CD4-positive, alpha-beta T cell treated with Interleukin-12 subunit alpha and Interleukin-12 subunit beta, for 1 hour (primary cell): Measurements from ENCODE around the gene CCDC197.
A peak's percentile ranks its signal among the peaks of the same experiment; 100 is the strongest.

Source experiments
- DNase-seq: peaks from one replicate; pipeline ENCODE4 v3.0.0-alpha.2; 2020

The CCDC197 gene

DNA sequence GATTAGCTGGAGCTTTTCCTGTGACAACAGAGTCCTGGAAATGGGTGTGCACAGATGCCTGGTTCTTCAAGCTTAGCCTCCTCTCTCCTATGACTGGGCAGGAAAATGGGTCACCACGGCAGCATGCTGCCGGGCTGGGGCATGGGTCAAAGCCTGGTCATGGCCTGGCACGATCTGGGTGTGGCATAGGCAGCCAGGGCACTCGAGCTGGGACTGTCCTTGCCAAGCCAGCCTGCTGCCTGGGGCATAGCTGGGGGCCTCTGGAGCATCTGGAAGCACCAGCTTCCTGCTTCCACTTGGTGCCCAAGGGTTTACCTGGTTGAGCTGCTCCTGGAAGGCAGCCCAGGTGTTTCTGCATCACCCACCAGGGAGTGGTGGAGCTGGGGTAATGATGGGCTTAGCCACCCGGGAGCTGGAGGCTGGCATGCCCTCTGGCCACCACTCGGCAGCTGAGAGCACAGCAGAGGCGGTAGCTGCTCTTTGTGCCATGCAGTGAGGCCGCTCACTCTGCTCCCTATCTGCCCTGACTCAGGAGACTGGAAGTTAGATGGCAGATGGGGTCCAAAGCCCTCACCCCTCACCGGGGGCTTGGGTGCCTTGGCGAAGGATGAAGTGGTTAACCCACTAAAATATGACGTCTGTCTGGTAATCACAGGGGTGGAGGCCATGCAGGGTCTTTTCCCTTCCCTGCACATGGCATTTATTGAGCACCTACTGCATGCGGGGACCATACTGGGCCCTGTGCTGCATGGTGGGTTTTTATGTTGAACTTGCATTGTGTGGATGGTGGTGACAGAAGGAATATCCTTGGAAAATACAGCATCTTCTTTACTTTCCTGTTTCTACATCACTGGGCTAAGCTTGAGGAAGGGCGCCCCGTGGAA, 30.7 kb downstream of the CCDC197 start:
- no peak for DNase-seq

DNA sequence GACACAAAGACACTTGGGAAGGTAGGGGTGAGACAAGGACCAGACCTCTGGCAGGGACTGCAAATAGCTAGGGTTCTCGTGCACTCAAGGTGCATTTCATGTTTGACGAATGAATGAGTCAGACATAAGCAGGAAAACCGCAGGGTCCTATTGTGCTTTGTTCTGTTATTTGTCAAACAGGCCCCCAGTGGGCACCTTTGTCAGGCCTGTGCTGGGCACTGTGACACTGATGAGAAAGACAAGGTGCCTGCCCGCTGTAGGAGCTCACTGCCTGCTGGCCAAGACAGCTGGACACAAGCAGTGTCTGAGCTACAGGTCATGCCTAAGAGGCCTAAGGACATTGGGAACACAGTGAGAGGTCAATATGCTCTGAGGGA, 31.3 kb downstream of the CCDC197 start:
- DNase-seq, result no peak

DNA sequence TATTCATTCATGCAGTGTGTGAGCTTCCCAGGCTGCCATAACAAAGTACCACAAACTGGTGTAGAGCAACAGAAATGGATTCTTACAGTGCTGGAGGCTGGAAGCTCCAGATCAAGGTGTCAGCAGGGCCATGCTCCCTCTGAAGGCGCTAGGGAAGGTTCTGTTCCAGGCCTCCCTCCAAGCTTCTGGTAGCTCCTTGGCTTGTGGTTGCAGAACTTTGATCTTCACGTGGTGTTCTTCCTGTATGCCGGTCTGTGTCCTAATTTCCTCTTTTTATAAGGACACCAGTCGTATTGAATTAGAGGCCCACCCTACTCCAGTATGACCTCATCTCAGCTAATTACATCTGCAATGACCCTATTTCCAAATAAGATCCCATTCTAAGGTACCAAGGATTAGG, 32.2 kb downstream of the CCDC197 start:
- DNase-seq, result no peak

DNA sequence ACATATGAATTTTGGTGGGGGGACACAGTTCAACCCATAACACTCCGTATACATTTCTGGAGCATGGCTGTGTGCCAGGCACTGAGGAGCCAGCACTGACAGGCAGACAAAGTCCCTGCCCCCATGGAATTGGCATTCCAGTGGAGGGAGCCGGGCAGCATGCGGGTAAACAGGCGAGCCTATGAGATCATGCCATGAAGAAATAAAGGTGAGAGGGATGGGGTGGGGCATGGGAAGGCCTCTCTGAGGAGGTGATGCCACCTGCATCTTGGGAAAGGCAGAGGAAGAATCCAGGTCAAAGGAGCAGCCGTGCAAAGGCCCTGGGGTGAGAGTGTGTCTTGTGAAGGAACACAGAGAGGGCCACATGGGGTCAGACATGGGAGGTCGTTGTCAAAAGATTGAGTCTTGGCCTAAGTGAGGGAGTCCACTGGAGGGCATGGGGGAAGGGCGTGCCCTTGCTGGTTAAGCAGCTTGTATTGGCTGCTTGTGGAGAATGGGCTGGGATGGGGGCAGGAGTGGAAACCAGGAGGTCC, 32.6 kb downstream of the CCDC197 start:
- DNase-seq, result no peak

DNA sequence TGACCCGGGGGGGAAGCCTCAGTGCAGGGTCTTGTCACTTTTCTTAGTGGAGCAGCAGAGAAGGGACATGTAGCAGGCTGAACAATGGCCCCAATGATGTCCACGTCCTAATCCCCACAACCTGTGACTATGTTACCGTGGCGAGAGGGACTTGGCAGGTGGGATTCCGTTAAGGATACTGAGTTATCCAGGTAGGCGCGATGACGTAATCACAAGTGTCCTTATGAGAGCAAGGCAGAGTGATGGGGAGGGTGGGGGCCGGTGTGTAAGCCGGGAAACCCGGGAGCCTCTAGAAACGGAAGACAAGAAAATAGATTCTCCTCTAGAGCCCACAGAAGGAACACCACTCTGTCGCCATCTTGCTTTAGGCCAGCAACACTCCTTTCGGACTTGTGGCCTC, 33.5 kb downstream of the CCDC197 start:
- DNase-seq, result no peak

DNA sequence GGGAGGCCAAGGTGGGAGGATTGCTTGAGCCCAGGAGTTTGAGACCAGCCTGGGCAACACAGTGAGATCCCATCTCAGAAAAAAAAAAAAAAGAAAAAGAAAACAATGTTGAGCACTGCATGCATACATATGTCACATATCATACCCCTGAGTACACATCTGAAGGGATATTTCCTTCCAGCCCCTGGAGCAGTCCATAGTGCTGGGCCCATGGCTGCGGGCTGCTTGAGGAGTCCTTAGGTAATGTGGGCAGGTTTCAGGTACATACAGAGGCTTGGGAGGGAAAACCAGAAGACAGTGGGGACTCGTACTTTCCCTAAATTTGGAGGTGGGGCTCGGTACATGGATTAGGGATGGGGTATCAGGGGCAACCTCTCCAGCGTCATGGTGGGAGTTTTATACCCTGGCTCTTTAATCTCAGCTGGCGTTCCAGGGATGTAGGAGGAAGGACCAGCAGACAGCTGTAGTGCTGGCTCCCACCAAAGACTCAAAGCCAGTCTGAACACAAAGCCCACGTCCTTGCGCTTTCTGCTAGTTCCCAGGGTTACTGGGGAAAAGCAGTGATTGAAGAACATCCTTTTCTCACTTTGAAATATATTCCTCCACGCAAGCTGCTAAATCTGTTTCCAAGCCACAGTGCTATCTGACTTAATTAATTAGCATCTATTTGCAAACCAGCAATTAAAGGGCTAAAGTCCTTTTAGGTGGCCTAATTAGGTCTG, 34.2 kb downstream of the CCDC197 start:
- no peak for DNase-seq

DNA sequence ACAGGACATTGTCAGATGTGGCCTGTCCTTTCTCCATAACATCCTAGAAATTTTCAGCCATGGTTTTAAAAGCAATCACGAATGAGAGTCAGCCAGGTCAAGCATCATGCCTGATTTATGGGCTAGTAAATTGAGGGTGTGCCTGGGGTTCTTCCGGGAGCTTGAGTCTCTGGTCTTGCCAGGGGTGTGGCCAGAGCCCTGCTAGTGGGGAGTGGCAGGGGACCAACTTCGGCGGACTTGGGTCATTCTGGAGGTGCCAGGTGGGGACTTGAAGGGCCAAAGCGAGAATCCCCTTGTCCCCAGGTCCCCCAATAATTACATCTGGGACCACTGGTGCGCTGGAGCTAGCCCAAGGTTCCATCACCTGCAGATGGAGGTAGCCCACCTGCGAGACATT, 34.8 kb downstream of the CCDC197 start:
- no peak for DNase-seq

DNA sequence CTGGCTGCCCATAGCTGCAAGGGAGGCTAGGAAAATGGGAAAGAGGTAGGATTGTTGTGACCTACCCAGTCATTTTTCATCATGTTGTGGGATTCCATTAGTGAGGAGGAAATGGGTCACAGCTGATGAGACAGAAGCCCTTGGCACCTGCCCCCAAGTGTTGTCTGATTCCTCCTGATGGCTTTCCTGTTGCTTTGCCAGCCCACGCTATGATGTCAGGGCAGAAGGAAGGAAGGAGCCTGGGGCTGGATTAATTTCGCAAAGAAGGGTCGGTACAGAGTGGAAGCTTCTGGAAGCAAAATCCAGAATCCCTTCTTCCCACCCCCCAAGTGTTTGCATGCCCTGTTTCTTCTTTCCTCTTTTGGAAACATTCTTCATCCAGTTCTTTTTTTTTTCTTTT, 37.8 kb downstream of the CCDC197 start:
- DNase-seq, result no peak

DNA sequence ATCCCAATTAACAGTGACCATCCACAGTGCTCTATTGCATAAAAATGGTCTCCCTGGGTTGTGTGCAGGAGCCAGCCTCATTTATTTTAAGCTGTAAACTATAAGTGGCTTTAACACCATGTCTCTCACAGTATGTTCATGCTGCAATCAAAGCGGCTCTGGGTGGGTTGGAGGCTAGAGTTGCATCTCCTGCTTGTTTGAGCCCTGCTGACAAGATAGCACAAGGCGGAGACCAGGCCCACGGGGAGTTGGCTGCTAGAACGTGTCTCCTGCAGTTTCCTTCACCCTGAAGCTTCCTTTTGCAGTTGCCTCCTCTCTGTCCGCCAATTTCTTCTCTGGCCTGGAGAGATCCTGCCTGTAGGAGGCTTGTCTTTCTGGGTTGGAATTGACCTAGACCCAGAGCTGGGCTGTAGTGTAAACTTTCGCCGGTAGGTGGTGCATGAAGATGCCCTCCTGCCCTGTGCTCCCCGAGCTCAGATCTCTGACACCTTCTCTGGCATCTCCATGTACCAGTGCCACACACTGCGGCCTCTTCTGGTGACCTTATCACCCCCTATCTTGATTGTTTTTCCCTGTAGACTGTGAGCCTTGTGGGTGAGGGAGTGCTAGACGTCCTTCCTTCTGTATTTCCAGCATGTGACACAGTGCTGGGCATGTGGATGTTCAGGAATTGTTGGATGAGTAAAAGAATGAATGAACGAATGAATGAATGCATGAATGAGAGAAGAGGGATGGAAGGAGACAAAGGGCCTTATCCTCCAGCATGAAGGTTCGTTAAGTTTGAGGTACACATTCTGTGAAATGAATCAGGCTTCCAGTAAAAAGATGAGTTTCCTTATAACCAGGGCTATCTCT, 39.4 kb downstream of the CCDC197 start:
- DNase-seq, result peak; percentile 79

DNA sequence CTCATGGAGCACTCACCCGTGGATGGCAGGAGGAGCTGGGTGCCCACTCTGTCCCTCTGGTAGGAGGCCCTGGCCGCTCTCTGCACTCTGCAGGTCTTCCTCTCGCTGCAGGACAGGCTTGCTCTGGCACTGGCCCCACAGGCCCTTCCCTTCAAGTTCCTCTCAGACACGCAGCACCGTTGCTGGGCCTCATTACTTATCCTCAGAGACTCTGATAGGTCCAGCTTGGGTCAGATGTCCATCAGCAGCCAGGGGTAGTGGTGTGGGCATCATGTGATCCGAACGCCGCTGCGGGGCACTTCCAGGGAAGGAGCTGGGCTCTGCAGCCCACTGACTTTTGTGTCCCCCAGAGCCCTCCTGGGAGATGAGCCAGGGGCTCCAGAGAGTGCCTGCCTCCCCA, 40.9 kb downstream of the CCDC197 start:
- DNase-seq, result no peak

DNA sequence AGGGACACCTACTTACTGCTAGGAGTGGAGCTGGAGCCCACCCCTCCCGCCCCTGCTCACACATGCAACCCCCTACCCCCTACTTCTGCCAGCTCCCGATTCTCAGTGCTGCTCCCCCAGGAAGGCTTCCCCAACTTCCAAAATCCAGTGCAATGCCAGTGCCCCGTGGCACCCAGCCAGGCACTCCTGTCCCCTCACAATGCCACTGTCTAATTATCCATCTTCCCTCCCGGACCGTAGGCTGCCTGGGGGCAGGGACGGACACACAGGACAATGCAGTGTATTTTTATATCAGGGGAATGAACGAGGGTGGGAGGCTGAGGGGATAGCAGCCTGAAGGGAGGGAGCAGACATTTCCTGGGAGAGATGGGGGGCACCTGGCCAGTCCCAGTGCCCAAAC, 41.4 kb downstream of the CCDC197 start:
- DNase-seq, result no peak

DNA sequence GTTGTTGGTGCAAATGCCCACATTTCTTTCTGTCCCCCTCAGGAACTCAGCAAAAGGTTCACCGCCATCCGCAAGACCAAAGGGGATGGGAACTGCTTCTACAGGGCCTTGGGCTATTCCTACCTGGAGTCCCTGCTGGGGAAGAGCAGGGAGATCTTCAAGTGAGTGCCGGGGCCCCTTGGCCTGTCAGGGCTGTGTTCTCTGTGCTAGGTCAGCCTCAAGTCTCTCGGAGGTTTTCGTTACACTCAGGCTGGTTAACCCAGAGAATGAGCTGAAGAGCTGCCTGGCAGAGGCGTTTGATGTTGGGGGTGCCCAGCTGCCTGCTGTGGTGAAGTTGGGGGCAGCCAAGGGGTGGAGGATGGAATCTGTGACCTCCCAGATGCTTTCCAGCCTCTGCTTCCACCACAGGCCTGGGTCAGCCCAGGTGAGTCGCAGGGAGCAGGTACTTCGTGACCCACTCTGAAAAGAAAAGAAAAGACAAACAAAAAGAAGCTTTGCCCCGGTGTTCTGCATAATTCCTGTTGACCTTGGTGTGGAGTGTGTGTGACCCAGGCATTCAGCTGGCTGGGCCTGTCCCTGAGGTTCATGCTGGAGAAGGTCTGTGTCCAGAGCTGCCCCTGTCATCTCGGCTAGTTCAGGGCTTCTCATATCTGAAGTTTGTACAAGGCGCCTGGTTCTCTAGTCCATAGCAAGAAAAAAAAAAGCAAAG, 42.0 kb downstream of the CCDC197 start:
- DNase-seq, result no peak

DNA sequence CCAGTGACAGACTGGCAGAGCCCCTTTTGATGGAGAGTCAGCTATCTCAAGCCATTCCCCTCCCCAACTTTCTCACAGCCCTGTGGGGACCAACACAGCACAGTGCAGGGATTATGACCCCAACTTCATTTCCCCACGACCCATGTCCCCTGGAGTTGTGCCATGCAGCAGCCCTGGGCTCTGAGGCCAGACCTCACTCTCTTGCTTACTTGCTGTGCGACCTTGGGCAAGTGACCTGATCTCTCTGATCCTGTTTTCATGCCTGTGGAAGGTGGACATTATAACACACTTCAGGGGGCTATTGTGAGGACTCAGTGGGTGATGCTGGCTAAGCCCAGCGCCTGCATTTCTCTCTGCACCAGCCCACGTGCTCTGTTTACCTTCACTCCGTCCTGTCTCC, 43.1 kb downstream of the CCDC197 start:
- DNase-seq, result no peak

DNA sequence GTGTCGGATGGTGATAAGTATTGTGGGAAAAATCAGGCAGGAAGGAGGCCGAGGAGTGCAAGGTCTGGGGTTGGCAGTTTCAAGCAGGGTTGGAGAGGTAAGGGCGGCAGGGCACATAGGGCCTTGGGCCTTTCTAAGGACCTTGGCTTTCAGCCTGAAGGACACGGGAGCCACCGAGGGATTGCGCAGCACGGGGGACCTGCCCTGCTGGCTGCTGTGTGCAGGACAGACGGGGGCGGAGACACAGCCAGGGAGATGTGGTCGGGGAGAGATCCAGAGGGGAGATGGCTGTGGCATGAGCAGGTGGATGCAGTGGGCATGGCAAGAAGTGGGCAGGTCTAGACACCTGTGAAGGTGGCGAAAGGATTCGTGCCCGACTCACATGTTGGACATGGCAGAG, 43.7 kb downstream of the CCDC197 start:
- DNase-seq, result no peak

DNA sequence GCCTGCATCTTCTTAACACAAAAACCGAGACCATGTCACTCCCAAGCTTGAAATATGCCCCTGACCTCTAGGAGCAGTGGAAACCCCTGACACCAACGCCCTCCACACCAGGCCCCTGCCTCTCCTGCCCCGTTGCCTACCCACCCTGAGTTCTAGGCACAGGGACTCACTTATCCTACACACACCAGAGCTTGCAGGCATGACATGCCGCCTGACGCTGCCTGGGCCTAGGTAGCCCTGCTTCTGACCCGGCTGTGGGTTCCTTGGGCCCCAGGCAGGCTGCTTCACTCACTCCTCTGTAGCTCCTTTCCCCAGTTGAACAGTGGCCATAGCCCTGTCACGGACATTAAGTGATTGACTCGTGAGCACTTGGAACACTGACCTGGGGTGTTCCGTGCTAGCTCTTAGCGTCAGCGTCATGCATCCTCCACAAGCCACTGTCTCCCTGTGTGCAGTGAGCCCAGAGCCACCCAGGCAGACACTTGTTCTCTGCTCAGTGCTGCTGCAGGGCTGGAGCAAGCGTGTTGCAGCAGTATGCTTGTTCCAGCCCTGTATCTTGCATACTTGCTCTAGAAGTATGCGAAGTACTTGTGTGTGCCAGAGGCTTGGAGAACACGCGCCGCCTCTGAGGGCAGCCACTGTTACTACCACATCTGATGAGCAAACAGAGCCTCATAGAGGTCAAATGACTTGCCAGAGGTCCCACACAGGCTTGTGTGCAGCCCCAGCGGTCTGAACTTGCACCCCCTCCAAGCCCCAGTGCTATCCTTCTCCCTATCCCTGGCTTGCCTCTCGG, 44.6 kb downstream of the CCDC197 start:
- no peak for DNase-seq

DNA sequence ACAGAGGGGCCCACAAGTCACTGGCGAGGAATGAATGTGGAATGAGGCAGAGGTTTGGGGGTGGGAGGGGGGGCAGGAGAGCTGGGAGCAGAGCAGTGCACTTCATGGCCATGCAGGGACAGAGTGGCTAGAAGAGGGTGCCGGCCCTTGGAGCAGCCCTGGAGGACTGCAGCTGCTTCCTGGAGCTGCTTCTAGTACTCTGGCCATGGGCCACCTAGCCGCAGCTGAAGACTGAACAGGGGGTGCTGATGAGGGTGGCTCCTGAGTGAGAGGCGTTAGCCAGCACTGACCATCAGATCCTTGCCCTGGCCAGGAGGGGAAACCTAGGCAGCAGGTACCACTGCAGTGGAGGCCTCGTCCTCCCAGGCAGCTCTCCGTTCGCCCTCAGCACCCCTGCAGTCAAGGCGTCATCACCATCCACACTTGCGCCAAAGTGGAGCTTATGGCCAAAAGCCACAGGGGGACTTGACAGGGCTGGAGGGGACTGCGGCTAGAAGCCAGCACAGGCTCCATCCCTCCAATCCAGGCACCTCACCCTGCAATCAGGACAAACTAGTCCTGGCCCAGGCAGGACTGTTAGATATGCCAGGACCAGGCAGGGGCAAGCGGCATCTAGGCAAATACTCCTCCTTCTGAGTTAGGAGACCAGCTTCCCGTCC, 45.5 kb downstream of the CCDC197 start:
- DNase-seq, result no peak

DNA sequence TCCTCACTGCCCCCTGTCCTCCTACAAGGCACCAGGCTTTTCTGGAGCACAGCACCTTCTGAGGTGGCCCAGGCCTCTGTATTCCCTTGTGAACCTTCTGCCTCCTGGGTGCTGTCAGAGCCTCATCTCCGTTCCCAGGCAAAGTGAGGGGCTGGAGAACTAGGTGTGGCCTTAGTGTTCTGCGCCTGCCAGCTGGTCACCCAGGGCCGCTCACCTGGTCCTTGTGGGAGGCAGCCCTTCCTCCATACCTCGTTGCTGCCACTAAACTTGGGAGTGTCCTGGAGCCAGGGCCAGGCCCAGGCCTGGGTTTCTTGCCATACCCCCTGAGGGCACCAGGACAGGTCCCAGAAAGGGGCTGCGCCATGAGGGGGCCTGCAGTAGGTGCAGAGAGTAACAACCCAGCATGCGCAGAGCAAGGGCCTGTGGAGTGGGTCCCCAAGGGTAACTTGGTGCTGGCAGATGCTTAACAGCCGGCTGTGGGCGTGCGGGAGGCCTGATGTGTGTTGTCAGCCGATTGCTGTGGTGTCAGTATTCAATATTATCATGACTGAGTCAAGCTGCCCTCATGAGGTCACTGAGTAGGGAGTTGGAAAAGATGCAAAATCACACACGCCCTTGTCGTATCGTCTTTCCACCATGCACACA, 46.1 kb downstream of the CCDC197 start:
- no peak for DNase-seq

DNA sequence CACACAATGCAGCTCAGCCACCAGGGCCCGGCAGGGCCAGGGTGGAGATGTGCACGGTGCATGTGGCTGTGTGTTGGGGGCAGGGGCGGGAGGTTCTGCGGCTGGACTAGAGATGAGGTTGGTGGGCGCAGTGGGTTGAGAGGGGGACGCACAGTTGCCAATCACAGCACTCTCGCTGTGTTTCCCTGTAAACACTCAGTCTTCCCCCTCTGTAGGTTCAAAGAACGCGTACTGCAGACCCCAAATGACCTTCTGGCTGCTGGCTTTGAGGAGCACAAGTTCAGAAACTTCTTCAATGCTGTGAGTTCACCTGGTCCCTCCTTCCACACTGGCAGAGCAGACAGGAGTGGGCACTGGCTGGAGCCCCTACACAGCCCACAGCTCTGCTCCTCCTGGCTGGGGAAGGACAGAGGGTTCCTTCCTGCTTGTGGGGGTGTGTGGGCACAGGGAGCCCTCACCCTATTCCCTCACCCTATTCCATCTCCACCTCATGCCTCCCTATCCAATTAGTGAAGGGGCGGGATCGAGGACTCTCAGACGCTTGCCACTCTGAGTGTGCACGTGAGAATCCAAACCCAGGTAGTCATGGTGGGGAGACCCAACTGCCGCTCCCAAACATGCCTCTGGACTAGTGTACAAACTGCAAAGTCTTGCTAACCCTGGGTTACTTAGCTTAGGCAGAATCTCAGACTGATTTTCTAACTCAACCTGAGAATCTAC, 46.8 kb downstream of the CCDC197 start:
- DNase-seq, result no peak

DNA sequence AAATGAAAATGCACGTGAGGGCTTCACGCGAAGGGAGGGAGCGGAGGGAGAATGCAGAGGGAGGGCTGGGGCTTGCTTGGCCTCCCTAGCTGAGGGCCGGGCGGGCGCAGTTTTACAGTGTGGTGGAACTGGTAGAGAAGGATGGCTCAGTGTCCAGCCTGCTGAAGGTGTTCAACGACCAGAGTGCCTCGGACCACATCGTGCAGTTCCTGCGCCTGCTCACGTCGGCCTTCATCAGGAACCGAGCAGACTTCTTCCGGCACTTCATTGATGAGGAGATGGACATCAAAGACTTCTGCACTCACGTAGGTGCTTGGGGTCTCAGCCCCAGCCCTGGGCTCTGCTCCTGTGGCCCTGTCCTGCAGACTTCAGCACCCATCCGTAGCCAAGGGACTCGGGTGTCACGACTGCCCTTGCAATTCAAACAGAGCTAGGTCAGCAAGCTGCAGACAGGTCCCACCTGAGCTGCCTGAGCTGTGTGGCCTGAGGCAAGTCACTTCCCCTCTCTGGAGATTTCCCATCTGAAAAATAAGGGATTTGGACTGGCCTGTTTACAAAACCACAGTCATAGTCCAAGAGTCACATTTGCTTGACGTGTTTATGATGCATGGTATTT, 47.5 kb downstream of the CCDC197 start:
- no peak for DNase-seq
